HepG2 (cell line): ENCODE measurements around the gene USP19. TPM values are rescaled to one million over a fixed set of nuclear protein-coding genes. Genes with fewer than 3 reads are reported as not detected.
A peak's percentile ranks its signal among the peaks of the same experiment; 100 is the strongest.

Source experiments
- ATAD3A ChIP-seq: sonication (generic); formaldehyde crosslinking; IDR thresholded peaks from 2 replicates; pipeline ENCODE4 v1.4.0; 2020; ENCODE audit warnings: missing genetic modification reagents
- DRAP1 ChIP-seq: IDR thresholded peaks from 2 replicates; pipeline ENCODE4 v1.6.1; 2016; ENCODE audit warnings: missing genetic modification reagents, missing compliant biosample characterization
- HOXA5 ChIP-seq: sonication (generic); formaldehyde crosslinking; IDR thresholded peaks from 2 replicates; pipeline ENCODE4 v1.4.0; 2020; ENCODE audit warnings: missing genetic modification reagents
- IRF9 ChIP-seq: sonication (generic); formaldehyde crosslinking; IDR thresholded peaks from 2 replicates; pipeline ENCODE4 v1.8.0; 2022; ENCODE audit warnings: missing genetic modification reagents, mild to moderate bottlenecking, borderline replicate concordance
- PHB2 ChIP-seq: fragments of 450-650 bp; IDR thresholded peaks from 2 replicates; pipeline ENCODE4 v1.6.1; 2018; ENCODE audit not compliant: partially characterized antibody
- POGZ ChIP-seq: sonication (generic); formaldehyde crosslinking; IDR thresholded peaks from 2 replicates; pipeline ENCODE4 v1.4.0; 2020; ENCODE audit warnings: mild to moderate bottlenecking, missing genetic modification reagents
- SAP130 ChIP-seq: IDR thresholded peaks from 2 replicates; pipeline ENCODE4 v1.6.1; 2016; ENCODE audit warnings: low read depth
- SOX6 ChIP-seq, 2 experiments: fragments of 450-650 bp in 1 of 2; sonication (generic) in 1 of 2; formaldehyde crosslinking in 1 of 2; IDR thresholded peaks; 2 replicates each; pipeline versions ENCODE4 v1.4.0 to v1.6.1; 2017 to 2020; ENCODE audit warnings: antibody characterized with exemption in 1 of 2, mild to moderate bottlenecking in 1 of 2, missing genetic modification reagents in 1 of 2
- TCF7 ChIP-seq: sonication (generic); IDR thresholded peaks from 2 replicates; pipeline ENCODE4 v1.6.1; 2016; ENCODE audit warnings: antibody characterized with exemption, low read depth
- ZBTB20 ChIP-seq: sonication (generic); formaldehyde crosslinking; IDR thresholded peaks from 2 replicates; pipeline ENCODE4 v1.8.1; 2023; ENCODE audit warnings: missing genetic modification reagents, low read depth, mild to moderate bottlenecking, borderline replicate concordance
- ZFP36L1 ChIP-seq: sonication (generic); formaldehyde crosslinking; IDR thresholded peaks from 2 replicates; pipeline ENCODE4 v1.8.0; 2022; ENCODE audit warnings: mild to moderate bottlenecking, missing genetic modification reagents, moderate library complexity
- ZNF160 ChIP-seq: sonication (generic); formaldehyde crosslinking; IDR thresholded peaks from 2 replicates; pipeline ENCODE4 v1.8.0; 2022; ENCODE audit warnings: mild to moderate bottlenecking, inconsistent platforms, missing genetic modification reagents
- ZNF407 ChIP-seq: sonication (generic); formaldehyde crosslinking; IDR thresholded peaks from one replicate; pipeline ENCODE4 v1.5.1; 2020; ENCODE audit warnings: mild to moderate bottlenecking, missing genetic modification reagents; ENCODE audit errors: not compliant biosample characterization
- polyA plus RNA-seq, 8 experiments: library from polyadenylated mRNA; depleted of rRNA in 3 of 8; stranded (reverse) in 7 of 8; unstranded in 1 of 8; fragments of >200 nt; fragmentation: Illumina TruSeq in 4 of 8; extraction: Trizol in 4 of 8; gene quantifications; 2 replicates each; pipeline versions ENCODE4 v1.2.1 to v1.2.3, GENCODE V29; 2011 to 2016; ENCODE audit warnings: low read depth in 4 of 8, missing spikeins in 1 of 8, mixed read lengths in 1 of 8; ENCODE audit not compliant: insufficient read depth in 1 of 8
- total RNA-seq, 5 experiments: library from RNA; depleted of rRNA; stranded (reverse); fragments of >200 nt; fragmentation: Illumina TruSeq; extraction: Trizol; gene quantifications; 2 replicates each; pipeline ENCODE4 v1.2.3, GENCODE V29; 2016; ENCODE audit warnings: low read depth in 1 of 5
- TF ChIP-seq, protein P1 (sequence below): sonication (generic); formaldehyde crosslinking; conservative IDR thresholded peaks from 2 replicates; pipeline ENCODE4 v1.4.0; 2020; ENCODE audit warnings: missing genetic modification reagents
- TF ChIP-seq, protein P2 (sequence below): IDR thresholded peaks from 2 replicates; pipeline ENCODE4 v1.6.1; 2016; ENCODE audit warnings: mild to moderate bottlenecking, missing biosample characterization, missing genetic modification reagents
- TF ChIP-seq, protein P3 (sequence below): IDR thresholded peaks from 2 replicates; pipeline ENCODE4 v1.6.1; 2016; ENCODE audit warnings: missing compliant biosample characterization, missing genetic modification reagents, borderline replicate concordance

Gene USP19
- total and polyA plus RNA-seq, 2 of the 13 experiments (the other 11 are each of a cell fraction or from before 2014, with no cell fraction given), result 28.3 to 31.7 TPM

DNA sequence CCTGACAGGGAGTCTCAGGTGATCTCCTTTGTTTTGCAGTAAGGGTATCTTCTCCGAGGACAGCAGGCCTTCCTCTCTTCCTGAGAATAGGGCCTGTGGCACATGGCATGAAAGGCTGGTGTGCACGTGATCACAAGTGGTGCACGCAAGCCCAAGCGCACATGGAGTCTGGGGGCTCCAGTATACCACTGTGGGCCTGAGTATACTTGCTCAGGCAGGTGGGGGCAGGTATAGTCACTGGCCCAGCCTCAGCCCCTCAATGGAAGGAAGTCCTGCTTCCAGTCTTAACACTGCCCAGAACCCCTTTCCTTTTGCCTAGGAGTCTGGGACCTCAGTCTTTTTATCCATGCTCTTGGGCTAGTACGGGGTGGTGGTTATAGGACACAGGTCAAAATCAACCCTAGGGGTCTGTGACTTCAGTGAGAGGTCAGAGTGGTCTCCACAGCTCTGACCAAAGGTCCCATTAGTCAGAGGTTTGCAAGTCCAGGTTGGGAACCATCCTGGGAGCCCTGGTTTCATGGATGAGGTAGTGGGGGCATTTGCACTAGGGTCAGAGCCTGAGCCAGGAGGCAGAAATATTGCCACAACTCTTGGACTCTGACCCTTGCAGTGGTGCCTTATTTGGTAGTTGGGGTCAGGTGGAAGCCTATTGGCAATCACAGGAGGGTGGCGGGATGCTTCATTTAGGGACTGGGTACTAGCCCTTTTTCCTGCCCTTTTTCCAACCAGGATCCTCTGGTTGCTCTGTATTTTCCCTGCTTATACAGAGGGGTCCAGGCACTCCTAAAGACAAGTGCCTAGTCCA lies 46.3 kb upstream of the USP19 start (continued):
- no peak for TF ChIP-seq ZNF407 (CRISPR knock-in tag)
- TF ChIP-seq PHB2, result no peak
- TF ChIP-seq POGZ (CRISPR knock-in tag), result no peak
- no peak for TF ChIP-seq SOX6 (IDR thresholded peaks at IDR 0.05)
- TF ChIP-seq SOX6 (CRISPR knock-in tag; IDR thresholded peaks at IDR 0.05), result 0 out of 2 replicates have a peak, but pooled peaks have one; percentile 12
- no peak for TF ChIP-seq HOXA5 (CRISPR knock-in tag)
- no peak for TF ChIP-seq IRF9 (CRISPR knock-in tag)
- TF ChIP-seq SAP130 (CRISPR knock-in tag), result peak; percentile 48
- TF ChIP-seq, protein P1, sequence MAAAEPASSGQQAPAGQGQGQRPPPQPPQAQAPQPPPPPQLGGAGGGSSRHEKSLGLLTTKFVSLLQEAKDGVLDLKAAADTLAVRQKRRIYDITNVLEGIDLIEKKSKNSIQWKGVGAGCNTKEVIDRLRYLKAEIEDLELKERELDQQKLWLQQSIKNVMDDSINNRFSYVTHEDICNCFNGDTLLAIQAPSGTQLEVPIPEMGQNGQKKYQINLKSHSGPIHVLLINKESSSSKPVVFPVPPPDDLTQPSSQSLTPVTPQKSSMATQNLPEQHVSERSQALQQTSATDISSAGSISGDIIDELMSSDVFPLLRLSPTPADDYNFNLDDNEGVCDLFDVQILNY (CRISPR knock-in tag), result no peak
- no peak for TF ChIP-seq TCF7
- TF ChIP-seq DRAP1 (CRISPR knock-in tag), result 0 out of 2 replicates have a peak, but pooled peaks have one; percentile 37
- 0 out of 2 replicates have a peak, but pooled peaks have one; percentile 6 for TF ChIP-seq ZNF160 (CRISPR knock-in tag)
- no peak for TF ChIP-seq ATAD3A (CRISPR knock-in tag)
- TF ChIP-seq, protein P2, sequence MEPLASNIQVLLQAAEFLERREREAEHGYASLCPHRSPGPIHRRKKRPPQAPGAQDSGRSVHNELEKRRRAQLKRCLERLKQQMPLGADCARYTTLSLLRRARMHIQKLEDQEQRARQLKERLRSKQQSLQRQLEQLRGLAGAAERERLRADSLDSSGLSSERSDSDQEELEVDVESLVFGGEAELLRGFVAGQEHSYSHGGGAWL (CRISPR knock-in tag), result no peak
- TF ChIP-seq ZBTB20, result no peak
- TF ChIP-seq, protein P3, sequence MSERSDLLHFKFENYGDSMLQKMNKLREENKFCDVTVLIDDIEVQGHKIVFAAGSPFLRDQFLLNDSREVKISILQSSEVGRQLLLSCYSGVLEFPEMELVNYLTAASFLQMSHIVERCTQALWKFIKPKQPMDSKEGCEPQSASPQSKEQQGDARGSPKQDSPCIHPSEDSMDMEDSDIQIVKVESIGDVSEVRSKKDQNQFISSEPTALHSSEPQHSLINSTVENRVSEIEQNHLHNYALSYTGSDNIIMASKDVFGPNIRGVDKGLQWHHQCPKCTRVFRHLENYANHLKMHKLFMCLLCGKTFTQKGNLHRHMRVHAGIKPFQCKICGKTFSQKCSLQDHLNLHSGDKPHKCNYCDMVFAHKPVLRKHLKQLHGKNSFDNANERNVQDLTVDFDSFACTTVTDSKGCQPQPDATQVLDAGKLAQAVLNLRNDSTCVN (CRISPR knock-in tag), result no peak; the same call in 1 of the 2 replicates
- no peak for TF ChIP-seq ZFP36L1 (CRISPR knock-in tag)
